Chondrocyte (in vitro differentiated cells): ENCODE data around the gene PAQR7. TPM values are rescaled to one million over a fixed set of nuclear protein-coding genes. Genes with fewer than 3 reads are reported as not detected.

ENCODE experiments used
- DNase-seq: peaks from one replicate; pipeline ENCODE4 v3.0.0; 2021; ENCODE audit warnings: mixed read lengths, low spot score
- H3K27ac Mint-ChIP-seq: one replicate; pipeline ENCODE4 v1.8.0; 2021; ENCODE audit warnings: mild to moderate bottlenecking, moderate library complexity, mixed read lengths; ENCODE audit not compliant: unreplicated experiment
- H3K27me3 Mint-ChIP-seq: 2 replicates; pipeline ENCODE4 v1.8.0; 2021; ENCODE audit warnings: low read depth, mixed read lengths
- H3K36me3 Mint-ChIP-seq: 2 replicates; pipeline ENCODE4 v1.8.0; 2021; ENCODE audit warnings: low read depth, mixed read lengths
- H3K4me1 Mint-ChIP-seq: 2 replicates; pipeline ENCODE4 v1.8.0; 2021; ENCODE audit warnings: low read depth, mild to moderate bottlenecking, mixed read lengths
- H3K4me3 Mint-ChIP-seq: one replicate; pipeline ENCODE4 v1.8.0; 2021; ENCODE audit warnings: mild to moderate bottlenecking, moderate library complexity, mixed read lengths; ENCODE audit not compliant: unreplicated experiment
- H3K9me3 Mint-ChIP-seq: 2 replicates; pipeline ENCODE4 v1.8.0; 2021; ENCODE audit warnings: low read depth, mixed read lengths
- CTCF ChIP-seq: fragments of 200-600 bp; sonication (generic); IDR thresholded peaks from 2 replicates; pipeline ENCODE4 v1.5.0; 2021; ENCODE audit warnings: antibody characterized with exemption, mild to moderate bottlenecking, moderate library complexity
- total RNA-seq: library from RNA; stranded (reverse); gene quantifications from 3 replicates; pipeline ENCODE4 v1.2.1, GENCODE V29; 2021

Gene PAQR7
- total RNA-seq, 1 donor from 2014 or later = 15.1 TPM

- Mint-ChIP-seq H3K4me3 (no peak overlapping the region), H3K27ac (peak overlapping the region; percentile 34), H3K4me1 (peaks cover 26% of the 10 kb centered on the region), H3K9me3 (peaks cover 4% of the 10 kb centered on the region), H3K27me3 (no peaks in the 10 kb centered on the region), H3K36me3 (no peaks in the 10 kb centered on the region)
- TF ChIP-seq CTCF = no peak
- no peak for DNase-seq
These were observed 35.7 kb upstream of the PAQR7 start for GRCh38 chr1:25911162-25911561.

DNA sequence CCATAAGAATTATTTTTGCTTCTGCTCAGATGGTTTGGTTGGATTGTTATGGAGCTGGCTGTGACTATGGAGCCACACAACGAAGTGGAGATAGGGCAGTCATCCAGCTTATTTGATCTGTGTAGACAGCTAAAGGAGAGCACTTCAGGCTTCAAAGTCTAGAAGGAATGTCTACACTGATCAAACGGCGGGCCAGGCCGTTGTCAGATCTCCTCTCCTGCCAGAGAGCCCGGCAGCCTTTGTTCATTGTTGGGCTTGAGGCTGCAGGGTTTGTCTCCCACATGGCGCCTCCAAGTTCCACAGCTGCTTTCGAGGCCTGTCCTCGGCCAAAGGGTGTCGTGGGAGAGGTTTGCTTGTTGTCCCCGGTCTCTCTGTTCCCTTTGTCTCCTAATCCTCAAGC is 33.5 kb upstream of the PAQR7 start:
- Mint-ChIP-seq H3K4me1 (peaks cover 31% of the 10 kb centered on the region), H3K4me3 (no peak overlapping the region), H3K27ac (no peak overlapping the region), H3K9me3 (peaks cover 4% of the 10 kb centered on the region), H3K27me3 (no peaks in the 10 kb centered on the region), H3K36me3 (no peaks in the 10 kb centered on the region)
- DNase-seq = no peak
- TF ChIP-seq CTCF = no peak

DNA sequence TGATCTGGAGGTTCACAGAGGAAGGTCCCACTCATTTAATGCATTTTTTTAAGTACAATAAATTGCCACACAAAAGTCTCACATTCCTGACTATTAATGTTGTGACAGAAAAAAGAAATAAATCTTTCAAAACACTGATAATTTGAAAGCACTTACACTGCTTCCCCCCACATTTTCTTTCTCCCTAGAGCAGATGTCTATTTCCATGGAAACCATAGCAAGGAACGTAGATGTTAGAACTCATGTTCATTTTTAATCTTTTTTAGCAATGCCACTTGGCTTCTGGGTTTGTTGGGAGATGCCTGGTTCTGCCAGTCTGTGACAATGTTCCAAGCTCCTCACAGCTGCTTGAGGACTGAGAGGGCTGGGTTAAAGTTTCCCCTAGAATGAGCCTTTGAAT is 32.7 kb upstream of the PAQR7 start:
- TF ChIP-seq CTCF = no peak
- Mint-ChIP-seq H3K9me3 (peaks cover 4% of the 10 kb centered on the region), H3K36me3 (no peaks in the 10 kb centered on the region), H3K4me3 (no peak overlapping the region), H3K4me1 (peaks cover 34% of the 10 kb centered on the region), H3K27me3 (no peaks in the 10 kb centered on the region), H3K27ac (no peak overlapping the region)
- no peak for DNase-seq

DNA sequence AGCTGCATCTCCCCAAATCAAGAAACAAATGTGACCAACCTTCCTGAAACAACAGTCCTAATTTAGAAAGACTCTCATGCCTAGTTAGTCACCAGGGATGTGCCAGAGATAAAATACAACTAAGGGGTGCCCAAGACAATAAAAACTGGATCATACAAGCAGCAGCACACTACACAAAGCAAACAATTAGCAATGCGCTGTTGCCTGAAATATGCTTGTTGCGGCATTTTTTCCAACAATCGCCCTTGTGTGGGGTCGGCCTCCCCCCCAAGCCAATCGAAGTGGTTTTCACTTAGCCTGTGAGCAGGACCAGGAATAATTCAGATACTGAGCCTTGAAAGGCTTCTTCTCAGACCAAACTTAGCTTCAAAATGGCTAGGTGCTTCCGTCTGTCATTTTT is 32.1 kb upstream of the PAQR7 start:
- Mint-ChIP-seq H3K36me3 (peaks cover 2% of the 10 kb centered on the region), H3K4me3 (no peak overlapping the region), H3K27me3 (no peaks in the 10 kb centered on the region), H3K4me1 (peaks cover 32% of the 10 kb centered on the region), H3K27ac (peak overlapping the region; percentile 23), H3K9me3 (peaks cover 2% of the 10 kb centered on the region)
- no peak for DNase-seq
- TF ChIP-seq CTCF = no peak

DNA sequence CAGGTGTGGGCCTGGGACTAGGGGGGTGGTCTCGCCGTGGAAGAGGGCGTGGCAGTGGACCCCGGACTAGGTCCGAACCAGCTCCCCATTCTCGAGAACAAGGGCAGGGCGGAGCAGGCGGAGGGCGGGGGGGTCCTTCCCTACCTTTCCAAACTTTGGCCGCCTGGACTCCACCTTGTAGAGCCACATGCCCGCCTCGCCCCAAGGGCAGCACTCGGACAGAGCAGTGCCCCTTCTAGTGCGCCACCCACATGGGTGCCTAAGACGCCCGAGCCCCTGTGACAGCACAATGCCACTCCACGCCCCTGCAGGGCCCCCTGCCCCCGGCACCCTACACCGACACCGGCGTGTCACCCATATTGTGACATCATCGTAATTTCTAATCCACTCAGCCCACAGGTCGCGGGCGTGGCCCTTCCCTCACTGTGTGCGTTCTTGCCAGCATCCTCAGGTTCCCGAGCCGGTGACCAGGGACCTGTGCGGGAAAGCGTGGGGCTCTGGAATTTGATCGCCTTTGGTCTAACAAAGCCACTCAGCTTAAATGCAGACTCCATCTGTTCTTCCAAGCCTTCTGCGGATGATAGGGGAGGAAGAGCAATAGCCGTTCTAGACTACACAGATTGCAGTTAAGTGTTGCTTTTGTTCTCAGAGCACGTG is 31.3 kb upstream of the PAQR7 start:
- no peak for TF ChIP-seq CTCF
- DNase-seq = no peak
- Mint-ChIP-seq H3K36me3 (peaks cover 4% of the 10 kb centered on the region), H3K27me3 (no peaks in the 10 kb centered on the region), H3K27ac (peak overlapping the region; percentile 66), H3K9me3 (no peaks in the 10 kb centered on the region), H3K4me3 (peak overlapping the region; percentile 76), H3K4me1 (peaks cover 26% of the 10 kb centered on the region)
